T-helper 2 cell treated with Interferon-gamma antibody and Interleukin-4, amounts not matched to agents 5 μg/mL and 100 μg/mL, for 36 hours (primary cell): ENCODE measurements around the gene GNL2.
"Not testable (repeated sequence)": the region's sequence is repeated elsewhere in the genome, so short reads cannot be mapped to it uniquely, and the experiment has no call there.

Experiments used
- DNase-seq: peaks from one replicate; pipeline ENCODE4 v3.0.0; 2021; ENCODE audit warnings: low spot score
- H3K27ac Mint-ChIP-seq: one replicate; pipeline ENCODE4 v1.8.0; 2021; ENCODE audit warnings: mild to moderate bottlenecking, mixed read lengths
- H3K27me3 Mint-ChIP-seq: one replicate; pipeline ENCODE4 v1.8.0; 2021; ENCODE audit warnings: low read depth, mixed read lengths
- H3K36me3 Mint-ChIP-seq: one replicate; pipeline ENCODE4 v1.8.0; 2021; ENCODE audit warnings: low read depth, mixed read lengths
- H3K4me1 Mint-ChIP-seq: one replicate; pipeline ENCODE4 v1.8.0; 2021; ENCODE audit warnings: low read depth, mixed read lengths
- H3K4me3 Mint-ChIP-seq: one replicate; pipeline ENCODE4 v1.8.0; 2022; ENCODE audit warnings: mild to moderate bottlenecking, moderate library complexity, mixed read lengths
- H3K9me3 Mint-ChIP-seq: one replicate; pipeline ENCODE4 v1.8.0; 2021; ENCODE audit warnings: mixed read lengths

GNL2 gene

DNA sequence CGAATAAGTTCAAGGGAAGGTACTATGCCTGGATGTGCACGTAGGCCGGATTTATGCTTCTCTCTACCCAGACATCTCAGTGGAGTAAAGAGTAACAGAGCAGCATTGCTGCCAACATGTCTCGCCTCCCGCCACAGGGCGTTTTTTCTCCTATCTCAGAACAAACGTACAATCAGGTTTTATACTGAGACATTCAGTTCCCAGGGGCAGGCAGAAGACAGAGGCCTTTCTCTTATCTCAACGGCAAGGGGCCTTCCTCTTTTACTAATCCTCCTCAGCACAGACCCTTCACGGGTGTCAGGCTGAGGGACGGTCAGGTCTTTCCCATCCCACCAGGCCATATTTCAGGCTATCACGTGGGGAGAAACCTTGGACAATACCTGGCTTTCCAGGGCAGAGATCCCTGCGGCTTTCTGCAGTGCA, 35.8 kb downstream of the GNL2 start:
- not testable (repeated sequence) for H3K27ac Mint-ChIP-seq, H3K4me1 Mint-ChIP-seq, H3K4me3 Mint-ChIP-seq, H3K27me3 Mint-ChIP-seq, DNase-seq, H3K9me3 Mint-ChIP-seq, H3K36me3 Mint-ChIP-seq

DNA sequence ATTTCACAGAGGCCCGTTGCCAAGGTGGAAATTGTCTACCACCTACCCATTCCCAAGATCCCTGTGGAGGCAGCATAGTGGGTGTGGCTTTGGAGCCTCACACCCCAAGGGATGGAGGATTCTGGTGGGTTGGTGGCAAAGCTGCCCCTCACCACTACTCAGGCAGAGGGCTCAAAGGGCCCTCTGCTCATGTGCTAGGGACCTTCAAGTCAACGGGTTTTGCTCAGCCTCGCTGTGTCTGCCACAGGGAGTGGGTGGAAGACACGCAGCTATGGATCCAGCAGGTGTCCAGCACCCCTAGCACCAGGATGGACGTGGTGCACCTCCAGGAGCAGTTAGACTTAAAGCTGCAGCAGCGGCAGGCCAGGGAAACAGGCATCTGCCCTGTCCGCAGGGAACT, 36.7 kb downstream of the GNL2 start:
- H3K36me3 Mint-ChIP-seq = peaks cover 5% of the 10 kb centered on the region
- H3K27ac Mint-ChIP-seq = no peak overlapping the region
- peaks cover 9% of the 10 kb centered on the region for H3K4me1 Mint-ChIP-seq
- no peaks in the 10 kb centered on the region for H3K27me3 Mint-ChIP-seq
- no peak for DNase-seq
- H3K9me3 Mint-ChIP-seq = peaks cover 3% of the 10 kb centered on the region
- H3K4me3 Mint-ChIP-seq = no peak overlapping the region

- DNase-seq = no peak
- H3K4me3 Mint-ChIP-seq = no peak overlapping the region
- H3K27me3 Mint-ChIP-seq = no peaks in the 10 kb centered on the region
- H3K9me3 Mint-ChIP-seq = peaks cover 3% of the 10 kb centered on the region
- no peak overlapping the region for H3K27ac Mint-ChIP-seq
- H3K36me3 Mint-ChIP-seq = peaks cover 7% of the 10 kb centered on the region
- peaks cover 11% of the 10 kb centered on the region for H3K4me1 Mint-ChIP-seq
Measured at GRCh38 chr1:37558411-37558810, 37.3 kb downstream of the GNL2 start.

GRCh38 chr1:37557402-37557801, 38.3 kb downstream of the GNL2 start:
- H3K4me3 Mint-ChIP-seq = no peak overlapping the region

GRCh38 chr1:37556712-37557196, 39.0 kb downstream of the GNL2 start, which contains the start of gene DNALI1:
TSS of gene DNALI1 (plus strand) at chr1:37556940. CDS start at chr1:37556995, 55 bp downstream.
- H3K27ac Mint-ChIP-seq = no peak within 1 kb of the TSS
- H3K4me1 Mint-ChIP-seq = peaks cover 26% of the 10 kb centered on the region
- no peaks in the 10 kb centered on the region for H3K27me3 Mint-ChIP-seq
- DNase-seq = peak; percentile 30
- H3K4me3 Mint-ChIP-seq = peak within 1 kb of the TSS; percentile 15
- peaks cover 20% of the 10 kb centered on the region for H3K36me3 Mint-ChIP-seq
- peaks cover 3% of the 10 kb centered on the region for H3K9me3 Mint-ChIP-seq

More at GRCh38 chr1:37557402-37557801, 38.3 kb downstream of the GNL2 start:
- Mint-ChIP-seq H3K4me1 (peaks cover 20% of the 10 kb centered on the region), H3K9me3 (peaks cover 3% of the 10 kb centered on the region), H3K27ac (no peak overlapping the region), H3K36me3 (peaks cover 17% of the 10 kb centered on the region), H3K27me3 (no peaks in the 10 kb centered on the region)
- no peak for DNase-seq

GRCh38 chr1:37553927-37554808, 41.6 kb downstream of the GNL2 start, which contains the start of gene SNIP1:
TSS of gene SNIP1 (minus strand) at chr1:37554293. CDS start at chr1:37554229, 64 bp downstream.
- DNase-seq = peak; percentile 89
- Mint-ChIP-seq H3K36me3 (peaks cover 38% of the 10 kb centered on the region), H3K27ac (peak within 1 kb of the TSS; percentile 96), H3K4me3 (peak within 1 kb of the TSS; percentile 95), H3K9me3 (peaks cover 3% of the 10 kb centered on the region), H3K4me1 (peaks cover 33% of the 10 kb centered on the region), H3K27me3 (no peaks in the 10 kb centered on the region)

DNA sequence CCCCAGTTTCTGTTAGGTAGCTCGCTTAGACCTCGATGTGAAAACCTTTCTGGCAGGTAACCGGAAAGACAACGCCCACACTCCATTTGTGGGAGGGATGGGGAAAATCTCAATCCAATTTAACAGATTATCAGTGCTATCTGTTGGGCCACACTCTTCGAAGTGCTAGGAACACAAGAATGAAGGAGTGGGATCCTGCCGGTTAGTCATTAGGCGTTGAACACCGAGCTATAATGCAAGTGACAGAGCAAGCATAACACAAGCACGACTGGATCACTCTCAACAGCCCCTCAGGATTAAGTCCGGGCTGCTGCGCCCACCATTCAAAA, 42.2 kb downstream of the GNL2 start:
- no peaks in the 10 kb centered on the region for H3K27me3 Mint-ChIP-seq
- H3K27ac Mint-ChIP-seq = peak overlapping the region; percentile 96
- H3K4me1 Mint-ChIP-seq = peaks cover 35% of the 10 kb centered on the region
- peak overlapping the region; percentile 95 for H3K4me3 Mint-ChIP-seq
- peaks cover 43% of the 10 kb centered on the region for H3K36me3 Mint-ChIP-seq
- H3K9me3 Mint-ChIP-seq = peaks cover 3% of the 10 kb centered on the region
- DNase-seq = no peak

DNA sequence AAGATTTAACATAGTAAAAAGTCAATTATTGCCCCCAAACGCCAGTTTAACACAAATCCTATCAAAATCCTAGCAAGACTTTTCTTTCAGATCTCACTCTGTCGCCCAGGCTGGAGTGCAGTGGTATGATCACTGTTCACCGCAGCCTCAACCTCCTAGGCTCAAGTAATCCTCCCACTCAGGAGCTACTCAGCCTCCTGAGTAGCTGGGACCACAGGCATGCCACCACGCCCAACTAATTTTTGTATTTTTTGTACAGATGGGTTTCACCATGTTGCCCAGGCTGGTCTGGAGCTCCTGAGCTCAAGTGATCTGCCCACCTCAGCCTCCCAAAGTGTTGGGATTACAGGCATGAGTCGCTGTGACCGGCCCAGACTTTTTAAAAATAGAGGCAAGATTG, 46.4 kb downstream of the GNL2 start:
- Mint-ChIP-seq H3K27ac (peak overlapping the region; percentile 41), H3K9me3 (no peaks in the 10 kb centered on the region), H3K27me3 (no peaks in the 10 kb centered on the region), H3K4me1 (peaks cover 30% of the 10 kb centered on the region), H3K4me3 (no peak overlapping the region), H3K36me3 (peaks cover 67% of the 10 kb centered on the region)
- no peak for DNase-seq

GRCh38 chr1:37545019-37545418, 50.7 kb downstream of the GNL2 start:
- no peak for DNase-seq
- Mint-ChIP-seq H3K4me1 (peaks cover 5% of the 10 kb centered on the region), H3K27me3 (no peaks in the 10 kb centered on the region), H3K4me3 (no peak overlapping the region), H3K27ac (no peak overlapping the region), H3K36me3 (peaks cover 53% of the 10 kb centered on the region), H3K9me3 (no peaks in the 10 kb centered on the region)

DNA sequence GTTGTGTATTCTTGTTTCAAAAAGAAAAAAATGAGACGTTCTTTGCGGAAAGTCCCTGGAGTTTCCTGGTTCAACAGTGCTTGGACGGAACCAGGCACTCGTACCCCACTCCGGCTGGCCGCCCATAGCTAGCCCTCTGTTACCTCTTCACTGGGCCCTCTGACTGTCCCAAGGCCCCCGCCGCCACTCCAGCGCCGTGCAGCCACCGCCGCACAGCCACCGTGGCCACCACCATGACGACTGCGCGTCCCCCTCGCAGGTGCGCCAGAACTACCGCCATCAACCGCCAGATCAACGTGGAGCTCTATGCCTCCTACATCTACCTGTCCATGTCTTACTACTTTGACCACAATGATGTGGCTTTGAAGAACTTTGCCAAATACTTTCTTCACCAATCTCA, 51.2 kb downstream of the GNL2 start:
- no peak for DNase-seq
- H3K36me3 Mint-ChIP-seq = peaks cover 52% of the 10 kb centered on the region
- no peaks in the 10 kb centered on the region for H3K27me3 Mint-ChIP-seq
- H3K4me1 Mint-ChIP-seq = peaks cover 1% of the 10 kb centered on the region
- no peak overlapping the region for H3K27ac Mint-ChIP-seq
- H3K9me3 Mint-ChIP-seq = no peaks in the 10 kb centered on the region
- H3K4me3 Mint-ChIP-seq = no peak overlapping the region

- H3K9me3 Mint-ChIP-seq = no peaks in the 10 kb centered on the region
- no peak for DNase-seq
- no peak overlapping the region for H3K27ac Mint-ChIP-seq
- no peak overlapping the region for H3K4me3 Mint-ChIP-seq
- H3K27me3 Mint-ChIP-seq = no peaks in the 10 kb centered on the region
- H3K4me1 Mint-ChIP-seq = peaks cover 4% of the 10 kb centered on the region
- peaks cover 57% of the 10 kb centered on the region for H3K36me3 Mint-ChIP-seq
Measured at GRCh38 chr1:37540036-37540785, 55.5 kb downstream of the GNL2 start.

DNA sequence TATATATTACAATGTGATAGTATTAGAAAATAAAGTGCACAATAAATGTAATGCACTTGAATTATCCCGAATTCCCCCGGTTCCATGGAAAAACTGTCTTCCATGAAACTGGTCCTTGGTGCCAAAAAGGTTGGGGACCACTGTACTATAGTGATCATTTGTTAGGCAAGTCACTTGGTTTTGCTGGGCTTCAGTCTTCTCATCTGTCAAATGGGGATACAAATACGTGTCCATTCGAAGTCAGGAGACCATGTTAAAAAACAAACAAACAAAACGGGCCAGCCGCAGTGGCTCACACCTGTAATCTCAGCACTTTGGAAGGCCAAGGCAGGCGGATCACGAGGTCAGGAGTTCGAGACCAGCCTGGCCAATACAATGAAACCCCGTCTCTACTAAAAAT, 56.6 kb downstream of the GNL2 start:
- not testable (repeated sequence) for H3K4me1 Mint-ChIP-seq, H3K9me3 Mint-ChIP-seq, H3K27me3 Mint-ChIP-seq, DNase-seq, H3K4me3 Mint-ChIP-seq, H3K27ac Mint-ChIP-seq
- peaks cover 50% of the 10 kb centered on the region for H3K36me3 Mint-ChIP-seq

DNA sequence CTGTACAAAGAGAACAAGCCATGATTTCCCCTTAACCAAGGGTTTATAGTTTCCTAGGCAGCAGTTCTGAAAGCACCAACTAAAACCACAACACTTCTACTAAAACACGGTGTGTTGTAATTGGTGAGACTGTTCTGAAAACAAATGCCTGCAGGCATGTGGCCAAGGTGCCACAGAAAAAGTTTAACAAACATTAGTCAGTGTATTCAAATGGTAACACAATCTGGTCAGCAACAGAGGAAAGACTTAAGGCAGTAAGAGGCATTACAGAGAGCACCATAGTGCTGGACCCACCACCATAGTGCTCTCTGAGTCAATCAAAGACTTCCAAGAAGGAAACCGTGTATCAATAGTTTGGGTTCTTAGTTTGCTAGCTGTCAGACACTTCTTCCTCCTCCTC, 58.4 kb downstream of the GNL2 start:
- Mint-ChIP-seq H3K4me1 (peaks cover 4% of the 10 kb centered on the region), H3K27me3 (no peaks in the 10 kb centered on the region), H3K27ac (no peak overlapping the region), H3K9me3 (no peaks in the 10 kb centered on the region), H3K4me3 (no peak overlapping the region), H3K36me3 (peaks cover 48% of the 10 kb centered on the region)
- DNase-seq = no peak
